ENCODE data around the gene ITGB4. TPM values are rescaled to one million over a fixed set of nuclear protein-coding genes. Genes with fewer than 3 reads are reported as not detected.
A peak's percentile ranks its signal among the peaks of the same experiment; 100 is the strongest.

ITGB4 gene
- total and polyA plus RNA-seq, 9 of the 15 experiments (the other 6 are each of a cell fraction or from before 2014, with no cell fraction given): 0.05 to 2.8 (median 0.76) TPM; not detected in 3

- CTCF ChIA-PET (ENCODE audit: low intra/inter-chr PET ratio): no interaction called here
- no peak overlapping the region for H3K4me3 ChIP-seq
- FAIRE-seq: no peak
- peaks cover 41% of the 10 kb centered on the region for H3K79me2 ChIP-seq (ENCODE audit: control insufficient read depth, insufficient read depth, low read length)
- H4K20me1 ChIP-seq (replicated peaks; ENCODE audit: control insufficient read depth, insufficient read depth, low read length): peaks cover 12% of the 10 kb centered on the region; the same call in 1 of the 2 replicates
- POLR2A ChIA-PET: interaction anchor here (0.6 to 1.4 kb wide), 5 partner anchors 10 to 23 kb away, joined by 3 to 4 read pairs (median 3); no protein-coding TSS in a partner anchor
- intact Hi-C loops (cut with micrococcal nuclease): no loop called here
- H3K4me1 ChIP-seq (replicated peaks in 1 of 2; ENCODE audit: control insufficient read depth in 2 of 2, insufficient read depth in 2 of 2, low read length in 2 of 2): peaks cover 0 to 14% of the 10 kb centered on the region in 2 experiments; a peak in 2 of 5 replicates
- H2AFZ ChIP-seq (ENCODE audit: low read depth, low read length): no peak overlapping the region
- H3K9ac ChIP-seq (ENCODE audit: insufficient read depth in 1 of 2, low read depth in 2 of 2, low read length in 2 of 2): 0 out of 4 replicates have a peak overlapping the region, but pooled peaks of 1 of the 2 experiments have one; percentile 13
- peaks cover 10% of the 10 kb centered on the region for H3K9me1 ChIP-seq (ENCODE audit: control insufficient read depth, insufficient read depth, low read length)
- H3K27me3 ChIP-seq (ENCODE audit: control insufficient read depth in 2 of 2, insufficient read depth in 2 of 2, low read length in 2 of 2): no peaks in the 10 kb centered on the region
- no peak for DNase-seq (ENCODE audit: extremely low read depth in 1 of 4, low spot score in 3 of 4)
- no peak overlapping the region for H3K27ac ChIP-seq (ENCODE audit: extremely low read depth, low read depth, low read length)
- WGBS (ENCODE audit: insufficient coverage, low coverage, missing lambda C conversion rate): 83% methylated on average over 11 of the region's 11 CpGs
- ATAC-seq: no peak
- no peaks in the 10 kb centered on the region for H3K9me3 ChIP-seq (replicated peaks; ENCODE audit: control insufficient read depth, insufficient read depth, low read depth, low read length)
- no peak overlapping the region for H3K4me2 ChIP-seq (ENCODE audit: insufficient read depth, low read length)
- in situ Hi-C loops (cut with MboI): no loop called here
- peaks cover 61% of the 10 kb centered on the region for H3K36me3 ChIP-seq (ENCODE audit: control insufficient read depth, insufficient read depth, low read length)
- BruUV-seq (replicated peaks): no TSS peak
- TF ChIP-seq NONO (IDR thresholded peaks at IDR 0.05; ENCODE audit: low read depth in 2 of 2, low read length in 1 of 2) (no peak), SOX6 (IDR thresholded peaks at IDR 0.05) (no peak), ZBTB40 (IDR thresholded peaks at IDR 0.05) (no peak), ZBTB40 (CRISPR knock-in tag; IDR thresholded peaks at IDR 0.05) (no peak), ZNF282 (CRISPR knock-in tag; IDR thresholded peaks at IDR 0.05) (no peak), DMBX1 (CRISPR knock-in tag; IDR thresholded peaks at IDR 0.05; ENCODE audit: borderline replicate concordance) (no peak), ZFP1 (CRISPR knock-in tag; IDR thresholded peaks at IDR 0.05) (no peak), DNMT1 (IDR thresholded peaks at IDR 0.05) (no peak), SLC30A9 (CRISPR knock-in tag; IDR thresholded peaks at IDR 0.05) (no peak), ZNF431 (CRISPR knock-in tag; IDR thresholded peaks at IDR 0.05) (no peak), ZNF140 (CRISPR knock-in tag; IDR thresholded peaks at IDR 0.05) (no peak), FOXJ2 (tag; IDR thresholded peaks at IDR 0.05) (no peak), RHOXF2B (CRISPR knock-in tag; conservative IDR thresholded peaks at IDR 0.05) (no peak), RFX1 (IDR thresholded peaks at IDR 0.05) (no peak), HES1 (IDR thresholded peaks at IDR 0.05; ENCODE audit: low read depth) (no peak)
Observed at GRCh38 chr17:75688209-75688825, 32.9 kb upstream of the ITGB4 start.

All from K562 (cell line).